ENCODE data around the gene DPYSL5.

DPYSL5 gene

DNA sequence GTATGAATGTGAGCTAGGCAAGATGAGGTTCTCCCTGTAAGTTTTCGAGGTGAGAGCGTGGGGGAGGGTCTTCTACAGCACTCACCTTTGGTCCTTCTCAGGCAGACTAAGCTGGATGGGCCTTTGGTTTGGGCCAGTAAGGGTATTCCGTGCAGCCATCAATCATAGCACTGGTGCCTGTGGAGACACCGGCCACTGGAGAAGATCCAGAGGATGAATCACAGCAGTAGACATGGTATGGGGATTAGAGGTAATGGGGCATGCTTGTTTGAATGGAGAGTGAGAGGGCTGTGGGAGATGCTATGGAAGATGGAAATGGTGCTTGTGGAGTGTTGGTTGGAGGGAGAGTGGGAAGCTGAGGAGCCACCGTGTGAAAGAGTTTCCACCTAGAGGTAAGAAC lies 138.6 kb downstream of the DPYSL5 start:
- DNase-seq (ENCODE audit: low read depth in 2 of 3, low spot score in 1 of 3) = no peak

DNA sequence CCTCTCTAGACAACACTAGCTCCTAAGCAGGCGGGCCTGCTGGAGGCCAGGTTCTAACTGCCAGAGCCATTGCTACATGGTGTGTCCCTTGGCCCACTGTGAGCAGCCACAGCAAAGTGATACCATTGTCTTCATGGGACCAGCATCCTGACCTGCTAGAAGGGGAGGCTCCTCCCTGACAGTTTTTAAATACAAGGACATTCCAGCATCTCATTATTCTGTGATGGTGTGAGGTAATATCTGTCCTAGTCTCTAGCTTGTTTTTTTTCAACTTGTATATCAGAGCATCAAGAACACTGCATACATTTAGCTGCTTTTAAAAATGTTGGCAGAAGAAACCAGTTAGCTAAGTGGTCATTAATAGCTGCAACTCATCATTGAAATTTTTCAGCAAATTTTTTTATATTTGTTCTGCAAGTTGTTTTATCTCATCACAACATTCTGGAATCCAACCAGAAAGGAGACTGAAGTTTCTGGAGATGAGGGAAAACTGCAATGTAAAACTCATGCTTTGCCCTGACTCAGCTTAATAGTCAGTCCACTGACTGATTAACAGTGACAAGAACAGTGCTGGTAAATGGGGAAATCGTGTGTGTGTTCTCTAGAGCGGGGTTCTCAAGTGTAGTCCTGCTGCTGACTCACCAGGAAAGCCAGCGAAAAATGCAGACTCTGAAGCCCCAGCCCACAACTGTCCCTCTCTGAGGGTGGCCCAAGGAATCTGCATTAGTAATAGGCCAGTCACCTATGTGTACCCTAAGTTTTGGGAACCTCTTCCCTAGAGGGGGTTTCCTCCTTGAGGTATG lies 140.3 kb downstream of the DPYSL5 start:
- DNase-seq (ENCODE audit: low read depth in 2 of 3, low spot score in 1 of 3) = no peak

DNA sequence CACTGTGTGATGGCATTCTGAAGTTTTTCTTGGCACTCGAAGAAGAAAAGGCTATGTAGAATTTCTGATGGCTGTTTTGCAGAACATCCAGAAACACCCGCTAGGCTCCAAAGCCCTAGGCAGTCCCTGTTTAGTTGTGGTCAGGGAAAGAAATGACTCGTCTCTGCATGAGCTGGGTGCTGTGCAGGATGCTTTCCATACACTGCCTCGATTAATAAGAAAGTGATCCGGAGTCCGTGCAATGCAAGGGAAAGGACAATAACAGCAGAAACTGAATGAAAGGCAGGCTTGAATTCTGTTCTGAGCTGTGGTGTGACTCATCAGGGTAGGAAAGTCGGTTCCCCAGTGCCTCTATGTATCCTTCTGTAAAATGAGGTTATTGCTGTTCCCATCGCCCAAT lies 141.2 kb downstream of the DPYSL5 start:
- DNase-seq (ENCODE audit: low read depth in 2 of 3, low spot score in 1 of 3) = no peak

DNA sequence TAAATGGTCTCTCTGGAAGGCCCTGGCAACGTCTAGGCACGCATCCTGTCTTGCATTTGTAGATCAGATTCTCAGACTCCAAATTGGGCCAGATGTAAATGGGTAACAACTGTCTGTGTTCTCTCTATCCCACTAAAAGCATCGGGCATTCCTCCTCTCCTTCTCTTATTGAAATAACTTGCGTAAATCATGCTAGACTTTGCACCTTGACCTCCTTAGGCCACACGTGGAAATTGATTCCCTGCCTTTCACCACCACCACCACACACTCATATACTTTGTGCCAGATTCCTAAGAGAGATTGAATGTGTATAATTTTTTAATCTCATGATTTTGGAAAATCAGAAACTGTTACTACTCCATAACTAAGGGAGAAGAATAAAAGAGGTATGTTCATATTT lies 143.8 kb downstream of the DPYSL5 start:
- DNase-seq (ENCODE audit: low read depth in 2 of 3, low spot score in 1 of 3) = no peak

- no peak for DNase-seq (ENCODE audit: low read depth in 2 of 3, low spot score in 1 of 3)
Observed at GRCh38 chr2:26993768-26994167, 145.8 kb downstream of the DPYSL5 start.

GRCh38 chr2:26994983-26995382 lies 147.1 kb downstream of the DPYSL5 start:
- no peak for DNase-seq (ENCODE audit: low read depth in 2 of 3, low spot score in 1 of 3)

DNA sequence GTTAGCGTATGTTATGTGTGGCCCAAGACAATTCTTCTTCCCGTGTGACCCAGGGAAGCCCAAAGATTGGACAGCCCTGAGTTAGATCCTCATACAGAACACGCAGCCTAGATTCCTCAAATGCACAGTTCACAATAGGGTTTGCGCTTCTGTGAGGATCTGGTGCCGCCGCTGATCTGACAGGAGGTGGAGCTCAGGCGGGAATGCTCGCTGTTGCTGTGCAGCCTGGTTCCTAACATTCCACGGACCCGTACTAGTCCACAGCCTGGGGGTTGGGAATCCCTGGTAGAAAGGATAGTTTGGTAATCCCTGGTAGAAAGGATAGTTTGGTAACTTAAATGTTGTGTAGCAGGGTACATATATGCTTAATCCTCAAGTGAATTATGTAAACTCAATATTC lies 149.5 kb downstream of the DPYSL5 start:
- DNase-seq (ENCODE audit: low read depth in 2 of 3, low spot score in 1 of 3) = no peak

GRCh38 chr2:26998323-26998722 lies 150.4 kb downstream of the DPYSL5 start:
- no peak for DNase-seq (ENCODE audit: low read depth in 2 of 3, low spot score in 1 of 3)

Data from stimulated activated CD4-positive, alpha-beta T cell treated with anti-CD3 and anti-CD28 coated beads, Interleukin-12 subunit alpha, Interleukin-12 subunit beta, amount 100 ng/mL, for 48 hours (primary cell).